Inflammatory macrophage treated with lipopolysaccharide for 1 hour (primary cell): ENCODE measurements around the gene SPEN.

Experiments
- DNase-seq, 2 donors: peaks; one replicate each; pipeline ENCODE4 v3.0.0-alpha.2; 2020 to 2022

The SPEN gene

DNA sequence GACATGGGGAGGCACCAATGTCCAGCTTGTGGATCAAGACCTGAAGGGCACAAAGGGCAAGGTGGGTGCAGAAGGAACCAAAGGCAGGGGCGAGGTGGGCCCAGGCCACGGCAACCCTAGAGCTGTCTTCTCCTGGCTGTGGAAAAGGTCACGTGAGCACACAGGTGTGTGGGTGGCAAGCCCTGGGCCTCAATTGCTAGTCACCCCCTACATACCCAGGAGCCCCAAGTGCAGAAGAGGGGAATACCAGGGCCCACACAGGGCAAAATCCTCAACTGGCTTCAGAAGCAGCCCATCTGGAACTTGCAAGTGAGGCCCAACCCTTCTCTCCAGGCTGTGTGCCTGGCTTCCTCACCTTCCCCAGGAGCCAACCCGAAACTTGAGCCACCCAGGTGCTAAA, 102.8 kb downstream of the SPEN start:
- DNase-seq = peak in 1 of 2 donors; percentile 65

DNA sequence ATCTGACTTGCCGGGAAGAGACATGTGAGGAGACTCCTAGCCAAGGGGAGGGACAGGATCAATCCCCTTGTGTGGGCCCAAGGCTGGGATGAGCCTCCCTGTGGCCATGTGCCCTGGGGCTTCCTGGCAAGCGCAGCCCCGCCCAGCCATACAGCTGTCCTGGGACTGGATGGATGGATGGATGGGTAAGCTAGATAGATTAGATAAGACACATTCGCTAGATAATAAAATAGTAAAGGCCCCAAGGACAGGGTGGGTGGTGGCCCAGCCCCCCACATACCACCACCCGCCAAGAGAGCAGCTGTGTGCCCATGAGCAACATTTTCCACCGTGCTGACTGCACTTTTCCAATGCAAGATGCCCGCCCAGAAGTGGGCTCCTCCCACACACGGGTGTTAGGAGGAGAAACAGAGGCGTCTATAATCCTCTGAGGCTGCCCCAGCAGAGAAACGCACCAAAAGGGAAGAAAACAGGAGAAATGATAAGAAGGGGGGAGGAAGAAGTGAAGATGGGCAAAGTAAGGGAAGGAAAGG, 103.3 kb downstream of the SPEN start:
- no peak for DNase-seq

DNA sequence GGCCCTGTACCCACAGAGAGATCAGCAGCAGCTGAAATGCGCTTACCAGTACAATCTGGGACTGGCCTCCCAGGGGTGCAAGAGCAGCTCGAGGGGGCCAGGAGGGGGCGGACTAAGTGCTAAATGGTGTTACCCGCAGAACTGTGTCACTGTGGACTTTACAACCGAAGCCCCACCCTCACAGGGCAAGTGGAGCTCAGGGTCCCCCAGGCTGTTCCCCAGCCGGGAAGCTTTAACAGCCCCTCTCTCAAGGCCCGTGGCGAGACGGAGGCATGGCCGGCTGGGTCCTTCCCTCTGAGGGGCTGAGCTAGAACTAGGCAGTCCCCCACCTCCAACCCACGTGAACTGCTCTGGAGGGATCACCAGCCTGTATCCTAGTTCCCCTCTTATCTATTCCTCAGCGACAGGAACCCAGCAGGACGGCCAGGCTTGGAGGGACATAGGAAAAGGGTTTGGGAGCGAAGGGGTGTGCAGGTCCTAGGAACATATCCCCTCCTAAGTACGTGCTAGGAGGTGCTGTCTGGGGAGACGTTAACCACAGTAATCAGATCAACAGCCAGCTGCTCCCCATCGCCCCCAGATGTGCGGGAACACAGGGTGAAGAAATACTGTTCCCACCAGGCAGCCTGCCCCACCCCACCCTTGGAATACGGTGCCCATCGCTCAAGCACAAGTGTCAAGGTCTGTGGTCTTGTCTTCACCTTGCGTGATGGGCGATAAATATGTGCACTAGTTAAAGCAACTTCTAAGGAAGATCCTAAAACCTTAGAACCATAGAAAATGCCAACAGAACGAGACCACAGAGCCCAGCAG, 104.0 kb downstream of the SPEN start:
- no peak for DNase-seq

DNA sequence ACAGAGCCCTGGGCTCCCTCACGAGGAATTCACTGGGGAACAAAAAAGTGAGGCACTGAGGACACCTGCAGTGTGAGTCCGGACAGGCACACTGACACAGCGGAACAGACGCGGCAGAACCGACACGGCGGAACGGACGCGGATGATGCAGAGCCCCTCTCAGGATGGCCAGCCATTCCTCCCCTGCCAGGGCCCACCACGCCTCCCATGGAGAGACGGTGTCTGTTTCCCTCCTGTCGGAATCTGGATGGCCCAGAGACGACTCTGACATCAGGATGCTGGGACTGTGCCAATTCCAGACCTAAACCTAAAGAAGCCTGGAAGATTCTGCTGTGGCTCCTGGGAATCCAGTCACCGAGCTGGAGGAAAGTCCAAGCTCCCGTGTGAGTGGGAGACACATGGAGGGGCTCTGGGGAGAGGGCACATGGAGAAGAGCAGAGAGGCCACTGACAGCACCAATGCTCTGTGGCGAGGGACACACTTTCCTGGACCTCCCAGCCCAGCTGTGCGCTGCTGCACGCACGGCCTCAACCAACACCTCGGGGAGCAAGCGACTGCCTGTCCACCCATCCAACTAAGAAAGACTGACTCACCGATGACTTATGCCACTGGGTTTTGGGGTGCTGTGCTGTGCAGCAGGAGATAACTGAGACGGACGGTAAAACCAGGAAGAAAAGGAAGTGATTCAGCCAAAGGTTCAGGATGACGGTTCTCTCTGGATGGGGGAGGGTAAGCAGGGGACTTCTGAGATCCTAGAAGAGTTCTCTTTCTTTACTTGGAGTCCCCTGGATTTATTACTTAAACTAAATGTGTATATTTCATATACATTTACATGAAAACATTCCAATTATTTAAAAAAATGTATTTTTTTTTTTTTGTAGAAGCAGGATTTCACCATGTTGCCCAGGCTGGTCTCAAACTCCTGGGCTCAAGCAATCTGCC, 105.1 kb downstream of the SPEN start:
- peak; percentile 78 to 89 for DNase-seq

DNA sequence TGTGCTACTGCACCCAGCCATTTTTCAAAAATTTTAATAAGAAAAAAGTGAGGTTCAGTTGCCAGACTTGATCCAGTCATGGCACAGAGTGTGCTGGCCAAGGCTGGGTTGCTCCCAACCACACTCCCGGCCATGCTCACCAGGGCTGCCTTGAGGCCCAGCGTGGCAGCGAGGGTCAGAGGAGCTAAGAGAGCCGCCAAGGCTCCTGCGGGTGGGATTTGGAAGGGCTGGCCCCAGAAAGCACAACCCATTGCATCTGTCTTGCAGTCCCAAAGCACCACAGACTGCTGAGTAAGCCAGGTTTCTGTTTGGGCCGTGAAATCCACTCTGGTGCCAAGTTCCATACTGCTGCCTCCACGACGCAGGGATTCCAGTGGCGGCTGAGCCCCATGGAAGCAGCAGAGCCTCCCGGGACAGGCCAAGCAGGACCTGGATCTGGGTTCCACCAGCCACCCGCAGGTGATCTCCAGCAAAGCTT, 105.8 kb downstream of the SPEN start:
- DNase-seq = no peak

GRCh38 chr1:15953791-15954241, 106.3 kb downstream of the SPEN start:
- no peak for DNase-seq

DNA sequence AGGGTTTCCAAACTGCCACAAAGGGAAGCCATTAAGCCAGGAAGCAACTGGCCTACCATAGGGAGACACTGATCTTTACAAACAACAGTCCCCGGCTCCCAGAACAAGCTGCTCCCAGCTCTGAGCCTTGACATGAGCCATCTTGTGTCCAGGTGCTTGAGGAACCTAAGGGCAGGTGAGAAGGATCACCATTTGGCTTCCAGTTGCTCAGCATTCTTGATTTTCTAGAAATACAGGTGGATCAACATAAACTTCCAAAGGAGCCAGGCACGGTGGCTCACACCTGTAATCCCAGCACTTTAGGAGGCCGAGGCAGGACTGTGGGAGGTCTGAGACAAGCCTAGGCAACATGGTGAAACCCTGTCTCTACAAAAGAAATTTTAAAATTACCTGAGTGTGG, 106.8 kb downstream of the SPEN start:
- DNase-seq = no peak

DNA sequence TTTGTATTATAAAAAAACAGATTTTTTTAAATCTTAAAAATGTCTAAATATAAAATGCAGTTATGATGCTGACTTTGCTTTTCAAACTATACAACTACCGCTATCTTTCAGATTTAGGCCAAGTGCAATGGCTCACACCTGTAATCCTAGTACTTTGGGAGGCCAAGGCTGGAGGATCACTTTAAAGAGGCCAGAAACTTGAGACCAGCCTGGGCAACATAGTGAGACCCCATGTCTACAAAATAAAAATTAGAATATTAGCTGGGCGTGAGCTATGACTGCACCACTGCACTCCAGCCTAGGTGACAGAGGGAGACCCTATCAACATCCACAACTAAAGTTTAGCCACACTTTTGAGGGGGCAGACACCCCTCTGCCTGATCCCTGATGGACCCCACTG, 108.0 kb downstream of the SPEN start:
- DNase-seq = no peak

DNA sequence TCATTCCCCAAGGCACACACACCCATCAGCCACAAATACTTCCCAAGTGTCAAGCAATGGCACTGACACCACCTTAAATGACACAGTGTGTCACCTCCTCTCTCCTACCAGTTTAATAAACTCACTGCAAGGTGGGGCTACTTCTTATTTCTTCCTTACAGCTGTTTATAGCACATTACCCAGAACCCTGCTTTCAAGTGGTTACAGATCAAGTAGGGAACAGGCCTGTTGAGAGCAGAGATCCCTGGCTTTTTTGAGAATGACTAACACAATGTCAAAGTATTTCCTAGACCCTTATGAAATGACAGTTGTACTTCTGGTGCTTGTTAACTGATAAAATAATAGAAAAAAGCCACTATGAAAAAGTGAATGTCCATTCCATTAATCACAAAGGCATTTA, 108.6 kb downstream of the SPEN start:
- no peak for DNase-seq

- no peak for DNase-seq
Measured at GRCh38 chr1:15957221-15958095, 110.0 kb downstream of the SPEN start.

- DNase-seq = no peak
Measured at GRCh38 chr1:15958111-15958510, 110.6 kb downstream of the SPEN start.

DNA sequence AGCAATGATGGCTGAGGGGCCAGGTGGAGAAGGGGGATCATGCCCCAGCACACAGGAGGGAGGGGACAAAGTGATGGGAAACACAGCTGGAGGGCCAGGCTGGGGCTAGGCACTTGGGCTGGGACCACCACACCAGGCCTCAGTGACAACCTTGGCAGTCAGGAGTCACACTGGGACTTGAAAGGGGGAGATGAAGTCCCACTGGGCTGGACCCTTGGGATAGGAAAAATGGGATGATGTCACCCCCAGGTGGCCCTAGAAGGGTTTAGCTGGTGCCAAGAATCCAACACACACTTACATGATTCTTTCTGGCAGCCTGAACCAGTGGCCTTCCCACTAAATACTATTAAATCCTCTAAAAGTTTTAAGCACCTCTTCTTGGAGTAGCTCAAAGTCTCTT, 111.3 kb downstream of the SPEN start:
- no peak for DNase-seq

- DNase-seq = no peak
Measured at GRCh38 chr1:15959424-15959823, 111.9 kb downstream of the SPEN start.

DNA sequence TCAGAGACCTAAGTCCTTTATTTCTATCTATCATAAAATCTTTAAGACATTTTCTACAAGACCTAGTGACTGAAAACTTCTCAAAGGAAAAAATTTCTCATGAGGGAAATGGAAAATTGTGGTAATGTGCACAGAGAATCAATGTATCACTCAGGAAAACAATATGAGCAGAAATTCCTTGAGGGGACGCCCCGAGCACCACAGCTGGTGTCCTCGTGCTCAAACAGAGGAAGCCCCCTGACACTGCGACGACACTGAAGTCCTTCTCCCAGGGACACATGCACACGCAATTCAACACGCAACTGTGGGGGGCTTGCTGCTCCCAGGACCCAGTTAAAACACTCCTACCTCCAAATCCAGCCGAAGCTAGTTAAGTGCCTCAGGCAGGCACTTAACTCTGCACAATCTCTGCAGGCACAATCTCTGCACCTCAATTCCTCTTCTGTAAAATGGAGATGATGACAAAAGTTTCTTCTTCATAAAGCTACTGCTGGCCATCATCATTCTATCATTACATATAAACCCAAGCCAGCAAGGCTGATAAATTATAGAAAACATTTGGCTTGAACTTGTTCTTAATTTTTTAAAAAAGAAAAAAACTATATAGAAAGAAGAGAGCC, 112.4 kb downstream of the SPEN start:
- no peak for DNase-seq

DNA sequence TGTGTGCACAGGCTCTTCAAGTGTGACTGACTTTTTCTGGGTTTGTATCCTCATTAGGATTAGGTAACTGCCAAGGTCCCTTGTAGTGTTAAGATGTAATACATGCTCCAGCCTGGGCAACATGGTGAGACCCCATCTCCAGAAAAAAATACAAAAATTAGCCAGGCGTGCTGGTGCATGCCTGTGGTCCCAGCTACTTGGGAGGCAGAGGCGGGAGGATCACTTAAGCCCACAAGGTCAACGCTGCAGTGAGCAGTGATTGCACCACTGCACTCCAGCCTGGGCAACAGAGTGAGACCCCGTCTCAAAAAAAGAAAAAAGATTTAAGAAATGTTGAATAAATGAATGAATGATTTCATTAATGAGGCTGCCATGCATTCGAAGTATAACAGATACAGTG, 113.3 kb downstream of the SPEN start:
- no peak for DNase-seq

GRCh38 chr1:15961492-15961891, 114.0 kb downstream of the SPEN start:
- DNase-seq = no peak

DNA sequence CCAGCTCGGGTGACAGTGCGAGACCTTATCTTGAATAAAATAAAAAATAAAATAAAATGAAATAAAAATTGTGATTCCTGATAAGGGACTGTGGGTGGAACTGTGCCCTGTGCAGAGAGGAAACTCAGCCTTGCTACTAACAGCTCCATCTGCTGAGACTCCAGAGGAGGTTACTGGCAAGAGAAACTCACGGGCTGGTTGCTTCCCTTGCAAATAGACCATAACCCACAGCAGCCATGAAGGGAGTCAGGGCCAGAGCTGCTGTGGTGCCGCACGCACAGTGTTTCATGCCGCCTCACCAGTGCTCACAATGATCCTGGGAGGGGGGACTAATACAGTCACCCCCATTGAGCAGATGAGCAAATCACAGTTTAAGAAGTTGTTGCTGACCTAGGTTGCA, 114.7 kb downstream of the SPEN start:
- no peak for DNase-seq

- DNase-seq = no peak
Measured at GRCh38 chr1:15962671-15963362, 115.3 kb downstream of the SPEN start.

DNA sequence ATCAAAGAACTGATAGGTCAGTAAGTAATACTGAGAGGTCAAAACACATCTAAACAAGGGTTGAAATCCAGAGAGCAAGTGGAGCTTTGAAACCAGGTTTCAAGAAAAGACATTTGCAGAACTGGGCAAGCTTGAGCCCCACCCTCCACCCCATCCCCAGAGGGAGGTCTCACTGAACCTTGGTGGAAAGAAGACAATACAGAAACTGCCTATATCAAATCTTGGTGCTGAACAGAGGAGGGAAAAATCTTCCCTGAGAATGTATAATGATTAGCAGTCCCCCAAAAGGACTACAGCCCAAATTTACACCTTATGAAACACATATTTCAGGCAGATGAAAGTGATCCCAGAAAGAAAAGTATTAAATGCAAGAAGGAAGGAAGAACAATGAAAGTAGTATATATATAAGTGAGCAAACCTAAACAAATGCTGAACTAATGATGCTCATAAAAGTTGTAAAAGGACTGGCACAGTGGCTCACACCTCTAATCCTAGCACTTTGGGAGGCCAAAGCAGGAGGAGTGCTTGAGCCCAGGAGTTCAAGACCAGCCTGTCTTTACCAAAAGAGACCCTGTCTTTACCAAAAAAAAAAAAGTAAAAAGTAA, 116.0 kb downstream of the SPEN start:
- no peak for DNase-seq

DNA sequence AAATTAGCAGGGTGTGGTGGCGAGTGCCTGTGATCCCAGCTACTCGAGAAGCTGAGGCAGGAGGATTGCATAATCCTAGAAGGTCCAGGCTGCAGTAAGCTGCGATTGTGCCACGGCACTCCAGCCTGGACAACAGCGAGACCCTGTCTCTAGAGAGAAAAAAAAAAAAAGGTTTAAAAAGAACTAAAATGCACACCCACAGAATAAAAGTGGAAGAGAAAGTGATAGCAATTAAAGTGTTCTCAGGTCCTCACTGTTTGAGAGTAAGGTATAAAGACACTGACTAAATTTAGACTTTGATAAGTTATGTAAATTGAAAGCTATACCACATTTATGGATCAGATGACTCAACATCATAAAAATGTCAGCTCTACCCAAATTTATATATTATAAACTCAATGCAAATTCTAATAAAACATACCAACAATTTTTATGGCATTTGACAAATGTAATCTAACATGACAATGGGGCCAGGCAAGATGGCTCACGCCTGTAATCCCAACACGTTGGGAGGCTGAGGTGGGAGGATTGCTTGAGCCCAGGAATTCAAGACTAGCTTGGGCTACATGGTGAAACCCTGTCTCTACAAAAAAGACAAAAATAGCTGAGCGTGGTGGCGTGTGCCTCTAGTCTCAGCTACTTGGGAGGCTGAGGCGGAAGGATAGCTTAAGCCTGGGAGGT, 116.6 kb downstream of the SPEN start:
- DNase-seq = peak; percentile 81 to 90
